HG03064 (cell line): ENCODE measurements around the gene CAPN5.

Source experiments
- ATAC-seq: cut with Tn5 transposase; IDR thresholded peaks from one replicate; pipeline ENCODE4 v1.9.1; 2021; ENCODE audit warnings: low read depth; ENCODE audit not compliant: unreplicated experiment

The CAPN5 gene

GRCh38 chr11:77127920-77128691 lies 61.3 kb downstream of the CAPN5 start, which contains the start of gene MYO7A:
TSS of gene MYO7A (plus strand) at chr11:77128246. CDS start at chr11:77130635, 2,389 bp downstream.
- ATAC-seq: no peak

GRCh38 chr11:77129069-77129841 lies 62.5 kb downstream of the CAPN5 start:
- no peak for ATAC-seq

GRCh38 chr11:77129842-77130756 lies 63.3 kb downstream of the CAPN5 start:
- no peak for ATAC-seq

- no peak for ATAC-seq
Measured at GRCh38 chr11:77130763-77131513, 64.2 kb downstream of the CAPN5 start.

GRCh38 chr11:77131560-77131959 lies 64.8 kb downstream of the CAPN5 start:
- ATAC-seq: no peak

DNA sequence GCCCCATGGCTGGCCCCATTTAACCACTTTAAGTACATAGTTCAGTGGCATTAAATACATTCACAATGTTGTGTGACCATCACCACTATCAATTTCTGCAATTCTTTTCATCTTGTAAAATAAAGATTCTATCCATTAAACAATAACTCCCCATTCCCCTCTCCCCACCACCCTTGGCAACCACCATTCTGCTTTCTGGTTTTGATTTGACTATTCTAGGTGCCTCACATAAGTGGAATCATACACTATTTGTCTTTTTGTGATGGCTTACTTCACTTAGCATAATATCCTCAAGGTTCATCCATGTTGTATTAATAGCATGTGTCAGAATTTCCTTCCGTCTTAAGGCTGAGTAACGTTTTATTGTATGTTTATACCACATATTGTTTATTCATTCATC lies 68.3 kb downstream of the CAPN5 start:
- no peak for ATAC-seq

DNA sequence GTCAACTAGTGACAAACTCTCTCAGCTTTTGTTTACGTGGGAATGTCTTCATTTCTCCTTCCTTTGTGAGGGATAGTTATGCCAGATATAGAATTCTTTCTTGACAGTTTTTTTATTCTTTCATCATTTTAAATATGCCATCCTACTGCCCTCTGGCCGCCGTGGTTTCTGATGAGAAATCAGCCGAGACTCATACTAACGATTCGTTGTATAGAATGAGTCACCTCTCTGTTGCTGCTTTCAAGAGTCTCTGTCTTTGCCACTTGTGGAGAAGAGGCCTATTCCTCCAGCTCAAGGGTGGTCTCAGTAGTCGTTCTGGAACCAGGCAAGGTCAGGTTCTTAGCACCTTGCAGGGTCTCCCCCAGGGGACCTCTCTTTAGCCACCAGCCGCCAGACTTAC lies 69.3 kb downstream of the CAPN5 start:
- no peak for ATAC-seq

GRCh38 chr11:77136784-77137420 lies 70.1 kb downstream of the CAPN5 start:
- no peak for ATAC-seq

GRCh38 chr11:77137421-77137820 lies 70.7 kb downstream of the CAPN5 start:
- ATAC-seq: no peak

- no peak for ATAC-seq
Measured at GRCh38 chr11:77138106-77138649, 71.4 kb downstream of the CAPN5 start.

- no peak for ATAC-seq
Measured at GRCh38 chr11:77139201-77139600, 72.4 kb downstream of the CAPN5 start.

DNA sequence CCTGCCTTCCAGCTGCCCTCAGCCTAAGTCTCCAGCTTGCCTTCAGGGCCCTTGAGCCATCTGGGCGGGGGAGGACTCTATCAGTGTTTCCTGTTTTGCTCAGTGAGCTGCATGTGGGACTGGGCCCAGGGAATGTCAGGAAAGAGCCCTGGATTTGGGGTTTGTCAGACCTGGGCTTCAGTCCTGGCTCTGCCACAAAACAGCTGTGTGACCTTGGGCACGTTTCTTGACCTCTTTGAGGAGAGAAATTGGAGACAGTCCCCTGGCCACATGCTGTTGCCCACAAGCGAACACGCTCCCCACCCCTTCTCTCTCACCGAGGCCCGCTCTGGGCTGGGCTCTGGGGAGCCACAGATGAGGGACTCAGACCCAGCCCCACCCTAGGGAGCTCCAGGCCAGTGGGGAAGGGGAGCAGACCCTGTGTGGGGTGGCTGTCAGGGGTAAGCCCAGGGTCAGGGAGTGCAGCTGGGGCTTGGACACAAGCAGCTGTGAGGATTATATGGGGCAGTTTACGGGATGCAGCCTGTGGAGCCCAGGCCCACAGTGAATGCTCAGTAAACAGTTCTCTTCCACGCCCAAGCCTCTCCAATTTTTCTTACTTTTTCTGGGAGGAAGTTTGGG lies 73.6 kb downstream of the CAPN5 start:
- ATAC-seq: no peak

GRCh38 chr11:77141034-77141433 lies 74.3 kb downstream of the CAPN5 start:
- ATAC-seq: no peak

DNA sequence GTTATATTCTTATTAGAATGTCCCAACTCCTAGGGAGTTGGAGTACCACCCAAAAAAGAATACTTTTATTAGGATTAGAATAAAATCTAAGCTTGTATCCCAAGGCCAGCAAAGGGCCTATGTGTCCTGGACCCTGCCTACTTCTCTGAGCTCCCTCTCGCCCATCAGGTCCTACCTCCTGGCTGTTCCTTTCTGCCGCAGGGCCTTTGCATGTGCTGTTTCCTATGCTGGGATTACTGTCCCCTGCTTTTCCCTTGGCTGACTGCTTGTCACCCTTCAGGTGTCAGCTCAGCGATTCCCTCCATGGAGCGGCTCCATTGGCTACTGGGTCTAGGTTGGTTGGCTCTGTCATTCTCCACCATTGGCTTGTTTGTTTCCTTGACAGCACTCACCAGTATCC lies 74.7 kb downstream of the CAPN5 start:
- ATAC-seq: no peak

DNA sequence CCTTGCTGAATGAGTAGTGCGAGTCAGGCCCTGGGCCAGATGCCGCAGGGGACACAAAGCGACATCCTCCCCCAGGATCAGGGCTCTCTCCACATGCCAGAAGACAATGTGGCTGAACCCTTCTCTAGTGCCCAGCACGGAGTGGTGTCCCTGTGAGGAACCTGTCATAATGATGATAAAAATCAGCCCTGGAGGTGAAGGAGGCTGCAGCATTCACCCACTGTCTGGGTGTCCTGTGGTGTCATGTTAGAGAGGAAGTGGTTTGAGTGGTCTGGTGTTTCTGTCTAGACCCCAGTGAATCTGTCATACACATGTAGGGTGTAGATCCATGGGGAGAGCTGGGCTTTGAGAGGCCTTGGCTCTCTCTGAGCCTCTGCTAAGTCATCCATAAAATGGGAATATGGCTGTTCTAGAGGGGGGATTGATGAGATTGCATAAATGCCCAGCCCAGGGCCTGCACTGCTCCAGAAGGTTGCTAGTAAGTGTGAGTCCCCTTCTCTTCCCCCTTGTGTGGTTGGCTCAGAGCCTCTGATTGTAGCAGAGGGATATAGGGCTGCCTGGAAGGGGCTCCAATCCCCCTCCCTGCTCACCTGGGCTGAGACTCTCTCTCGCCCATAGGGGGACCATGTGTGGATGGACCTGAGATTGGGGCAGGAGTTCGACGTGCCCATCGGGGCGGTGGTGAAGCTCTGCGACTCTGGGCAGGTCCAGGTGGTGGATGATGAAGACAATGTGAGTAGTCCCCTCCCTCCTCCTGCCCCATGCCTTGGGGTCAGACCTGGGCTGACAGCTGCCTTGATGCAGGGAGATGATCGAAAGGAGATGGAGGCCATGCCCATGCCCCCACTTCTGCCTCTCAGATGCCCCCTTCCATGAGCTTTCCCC lies 75.6 kb downstream of the CAPN5 start:
- no peak for ATAC-seq

DNA sequence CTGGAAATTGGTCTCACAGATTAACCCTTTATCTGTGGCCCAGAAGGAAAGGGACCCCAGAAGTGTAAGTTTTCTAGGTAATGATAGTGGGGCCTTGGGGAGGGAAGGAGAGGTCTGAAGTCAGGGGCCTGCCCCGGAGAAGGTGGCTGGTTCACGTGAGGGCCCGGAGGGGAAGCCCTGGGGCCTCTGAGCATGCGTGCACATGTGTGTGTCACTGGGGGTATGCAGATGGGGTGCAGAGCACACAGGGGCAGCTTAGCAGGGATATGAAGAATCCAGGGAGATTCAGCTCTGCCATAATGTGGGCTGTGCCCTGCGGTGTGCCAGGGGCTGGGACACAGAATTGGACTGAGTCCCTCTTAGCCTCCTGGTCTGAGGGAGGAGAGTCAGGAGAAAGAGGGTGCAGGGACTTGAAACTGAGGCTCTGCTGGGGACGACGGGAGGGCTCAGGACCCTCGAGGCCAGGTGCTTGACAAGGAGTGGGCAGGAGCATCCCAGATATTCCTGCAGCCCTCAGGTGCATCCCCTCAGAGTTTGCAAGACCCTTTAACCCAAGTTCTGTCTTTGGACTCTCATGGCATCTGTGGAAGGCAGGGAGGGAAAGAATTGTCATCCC lies 76.7 kb downstream of the CAPN5 start:
- no peak for ATAC-seq

DNA sequence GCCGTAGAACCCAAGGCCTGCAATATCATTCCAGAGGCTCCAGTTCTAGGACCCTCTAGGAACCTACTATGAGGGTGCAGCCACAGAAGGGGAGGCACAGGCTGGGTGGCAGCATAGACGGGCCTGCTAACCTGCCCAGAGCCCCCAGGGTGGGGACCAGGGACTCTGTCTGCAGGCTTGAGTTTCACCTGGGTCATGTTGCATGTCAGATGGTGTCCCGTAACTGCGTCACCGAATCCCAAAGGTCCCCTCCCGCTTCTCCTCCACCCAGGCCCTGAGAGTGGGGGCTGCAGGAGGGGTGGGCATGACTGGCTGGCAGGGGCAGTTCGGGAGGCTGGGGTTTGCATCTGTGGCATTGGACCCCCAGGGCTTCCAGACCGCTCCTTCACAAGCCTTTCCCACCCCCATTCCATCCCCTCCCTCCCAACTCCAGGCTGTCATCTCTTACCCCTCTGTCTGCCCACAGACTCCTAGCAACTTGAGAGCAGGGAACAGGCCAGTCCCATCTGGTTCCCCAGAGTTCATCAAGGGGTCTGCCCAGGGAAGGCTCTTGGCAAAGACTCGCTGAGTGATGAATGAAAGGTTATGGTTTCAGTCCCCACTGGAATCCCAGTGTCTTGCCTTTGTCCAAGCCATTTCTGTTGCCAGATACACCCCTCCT lies 77.6 kb downstream of the CAPN5 start:
- no peak for ATAC-seq
